Measurements from ENCODE around the gene CXCL9. TPM values are rescaled to one million over a fixed set of nuclear protein-coding genes. Genes with fewer than 3 reads are reported as not detected.
"Not testable (repeated sequence)": the region's sequence is repeated elsewhere in the genome, so short reads cannot be mapped to it uniquely, and the experiment has no call there.

The CXCL9 gene
- total RNA-seq, 1 experiment from 2014 or later, result not detected

DNA sequence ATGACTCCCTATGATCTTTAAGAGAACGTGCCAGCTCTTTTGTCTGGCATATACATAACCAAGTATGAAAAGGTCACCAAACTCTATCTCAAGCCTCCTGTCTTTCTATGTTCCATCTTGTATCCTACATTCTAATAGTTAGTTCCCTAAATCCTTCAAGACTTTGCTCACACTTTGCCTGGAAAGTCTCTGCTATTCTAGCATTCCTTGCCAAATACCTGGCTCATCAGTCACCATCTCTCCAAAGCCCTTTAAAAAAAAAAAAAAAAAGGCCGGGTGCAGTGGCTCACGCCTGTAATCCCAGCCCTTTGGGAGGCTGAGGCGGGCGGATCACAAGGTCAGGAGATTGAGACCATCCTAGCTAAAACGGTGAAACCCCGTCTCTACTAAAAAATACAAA lies 48.8 kb downstream of the CXCL9 start:
- DNase-seq (ENCODE audit: low spot score), result not testable (repeated sequence)

- not testable (repeated sequence) for DNase-seq (ENCODE audit: low spot score)
These were observed 52.5 kb downstream of the CXCL9 start for GRCh38 chr4:75954811-75955210.

- no peak for DNase-seq (ENCODE audit: low spot score)
These were observed 53.8 kb downstream of the CXCL9 start for GRCh38 chr4:75953509-75953908.

Other genes starting within 250 kb of the CXCL9 start
- not detected in 2 replicates for gene PPEF2, start 105.1 kb downstream of the CXCL9 start, total RNA-seq (2014; rRNA removed; shearing (Covaris generic))
- 27.7 and 39.2 TPM in 2 replicates for gene NAAA, start 66.5 kb downstream of the CXCL9 start, total RNA-seq (2014; rRNA removed; shearing (Covaris generic))
- gene SDAD1, start 16.6 kb downstream of the CXCL9 start, total RNA-seq (2014; rRNA removed; shearing (Covaris generic)), result 18.7 and 22.4 TPM in 2 replicates
- gene CXCL10, start 16.0 kb upstream of the CXCL9 start, total RNA-seq (2014; rRNA removed; shearing (Covaris generic)), result not detected in 2 replicates
- gene CXCL11, start 28.6 kb upstream of the CXCL9 start, total RNA-seq (2014; rRNA removed; shearing (Covaris generic)), result not detected in 2 replicates
- not detected in 2 replicates for gene ART3, start 67.2 kb upstream of the CXCL9 start, total RNA-seq (2014; rRNA removed; shearing (Covaris generic))
- 36.5 and 40.2 TPM in 2 replicates for gene NUP54, start 140.9 kb upstream of the CXCL9 start, total RNA-seq (2014; rRNA removed; shearing (Covaris generic))
- gene SCARB2, start 206.3 kb upstream of the CXCL9 start, total RNA-seq (2014; rRNA removed; shearing (Covaris generic)), result 113 and 136 TPM in 2 replicates
- 0.12 and 0.38 TPM in 2 replicates for gene FAM47E, start 244.2 kb upstream of the CXCL9 start, total RNA-seq (2014; rRNA removed; shearing (Covaris generic))

Measured in A172 (cell line).